Astrocyte (in vitro differentiated cells and primary cell): ENCODE results near the gene FSTL5.

Experiments used
- EZH2 ChIP-seq: IDR thresholded peaks from 2 replicates; pipeline ENCODE4 v1.6.1; 2012; ENCODE audit warnings: mild to moderate bottlenecking, low read length, inconsistent platforms; ENCODE audit not compliant: insufficient read depth
- TF ChIP-seq, protein P1 (sequence below): IDR thresholded peaks from 2 replicates; pipeline ENCODE4 v1.5.1; 2011; ENCODE audit warnings: low read depth, mild to moderate bottlenecking, inconsistent platforms, low read length, moderate library complexity; ENCODE audit not compliant: insufficient read depth

GRCh38 chr4:161992317-161992716 is 171.5 kb downstream of the FSTL5 start:
- TF ChIP-seq, protein P1, sequence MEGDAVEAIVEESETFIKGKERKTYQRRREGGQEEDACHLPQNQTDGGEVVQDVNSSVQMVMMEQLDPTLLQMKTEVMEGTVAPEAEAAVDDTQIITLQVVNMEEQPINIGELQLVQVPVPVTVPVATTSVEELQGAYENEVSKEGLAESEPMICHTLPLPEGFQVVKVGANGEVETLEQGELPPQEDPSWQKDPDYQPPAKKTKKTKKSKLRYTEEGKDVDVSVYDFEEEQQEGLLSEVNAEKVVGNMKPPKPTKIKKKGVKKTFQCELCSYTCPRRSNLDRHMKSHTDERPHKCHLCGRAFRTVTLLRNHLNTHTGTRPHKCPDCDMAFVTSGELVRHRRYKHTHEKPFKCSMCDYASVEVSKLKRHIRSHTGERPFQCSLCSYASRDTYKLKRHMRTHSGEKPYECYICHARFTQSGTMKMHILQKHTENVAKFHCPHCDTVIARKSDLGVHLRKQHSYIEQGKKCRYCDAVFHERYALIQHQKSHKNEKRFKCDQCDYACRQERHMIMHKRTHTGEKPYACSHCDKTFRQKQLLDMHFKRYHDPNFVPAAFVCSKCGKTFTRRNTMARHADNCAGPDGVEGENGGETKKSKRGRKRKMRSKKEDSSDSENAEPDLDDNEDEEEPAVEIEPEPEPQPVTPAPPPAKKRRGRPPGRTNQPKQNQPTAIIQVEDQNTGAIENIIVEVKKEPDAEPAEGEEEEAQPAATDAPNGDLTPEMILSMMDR, result no peak
- no peak for TF ChIP-seq EZH2
